ENCODE data around the gene TMEM151A.
"Not testable (repeated sequence)": the region's sequence is repeated elsewhere in the genome, so short reads cannot be mapped to it uniquely, and the experiment has no call there.

The TMEM151A gene

DNA sequence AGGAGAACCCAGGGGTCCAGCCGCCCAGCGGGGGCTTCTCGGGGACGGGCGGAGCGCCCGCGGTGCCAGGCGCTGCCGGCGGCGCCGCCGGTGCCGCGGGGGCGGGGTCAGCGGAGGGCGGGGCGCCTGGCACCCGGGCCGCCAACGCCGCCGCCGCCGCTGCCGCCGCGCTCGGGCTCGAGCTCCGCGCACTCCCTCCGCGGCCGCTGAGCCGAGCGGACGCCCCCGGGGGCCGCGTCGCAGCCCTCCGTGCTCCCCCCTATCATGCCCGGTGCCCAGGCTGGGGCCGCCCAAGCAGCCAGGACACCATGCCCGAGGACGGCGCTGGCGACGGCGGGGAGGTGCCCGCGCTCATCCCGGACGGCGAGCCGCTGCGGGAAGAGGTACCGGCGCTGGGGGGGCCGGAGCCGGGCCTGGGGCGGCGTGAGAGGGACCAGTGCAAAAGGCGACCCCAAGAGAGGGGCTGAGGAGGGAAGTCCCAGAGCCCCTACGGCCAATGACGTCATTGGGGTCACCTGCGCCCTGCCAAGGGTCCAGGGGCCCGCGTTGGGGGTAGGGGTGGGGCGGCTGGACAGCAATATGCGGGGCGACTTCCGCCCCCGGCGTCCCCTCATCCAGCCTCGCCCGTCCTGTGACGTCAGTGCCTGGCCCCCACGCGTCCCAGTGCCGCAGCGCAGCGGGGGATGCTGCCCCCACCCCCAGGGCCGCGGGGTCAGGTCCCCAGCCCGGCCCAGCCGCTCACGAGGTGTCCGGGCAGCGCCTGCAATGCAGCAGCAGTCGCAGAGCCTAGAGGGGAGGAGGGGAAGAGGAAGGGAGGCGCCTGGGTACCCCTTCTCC lies at the start of gene TMEM151A:
TMEM151A (plus strand) TSS at position 189 of the 837 bp plus-strand sequence; CDS start at position 309, 120 bp downstream.
- no peak for DNase-seq

DNA sequence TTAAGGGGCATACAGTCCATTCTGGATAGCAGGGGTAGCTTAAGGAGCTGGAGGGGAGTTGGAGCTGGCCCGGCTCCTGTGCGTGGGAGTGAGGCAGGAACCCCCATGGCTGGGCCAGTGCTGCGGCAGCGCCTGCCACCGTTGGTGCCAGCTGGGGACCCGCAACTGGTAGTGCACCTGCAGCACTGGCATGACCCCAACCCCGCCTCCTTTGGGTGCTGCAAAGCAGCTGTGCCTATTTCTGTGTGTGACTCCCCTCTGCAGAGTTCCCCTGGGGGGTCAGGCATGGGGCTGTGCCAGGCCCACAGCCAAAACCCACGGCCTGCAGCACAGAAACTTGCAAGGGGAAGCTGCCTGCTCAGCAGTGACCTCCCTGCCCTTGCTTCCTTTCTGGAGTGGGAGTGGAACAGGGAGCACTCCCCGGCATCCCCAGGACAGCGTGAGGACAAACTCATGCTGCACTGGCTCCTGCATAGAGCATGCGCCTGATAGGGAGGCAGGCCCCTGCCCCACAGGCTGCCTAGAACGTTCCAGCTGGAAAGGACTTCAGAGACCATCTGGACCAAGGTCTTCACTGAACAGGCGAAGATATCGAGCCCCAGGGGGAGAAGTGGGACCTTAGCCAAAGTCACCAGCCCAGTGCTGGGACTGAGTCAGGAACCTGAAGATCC lies 49.5 kb upstream of the TMEM151A start:
- no peak for DNase-seq

GRCh38 chr11:66243782-66244535 lies 47.7 kb upstream of the TMEM151A start:
- DNase-seq, result no peak

DNA sequence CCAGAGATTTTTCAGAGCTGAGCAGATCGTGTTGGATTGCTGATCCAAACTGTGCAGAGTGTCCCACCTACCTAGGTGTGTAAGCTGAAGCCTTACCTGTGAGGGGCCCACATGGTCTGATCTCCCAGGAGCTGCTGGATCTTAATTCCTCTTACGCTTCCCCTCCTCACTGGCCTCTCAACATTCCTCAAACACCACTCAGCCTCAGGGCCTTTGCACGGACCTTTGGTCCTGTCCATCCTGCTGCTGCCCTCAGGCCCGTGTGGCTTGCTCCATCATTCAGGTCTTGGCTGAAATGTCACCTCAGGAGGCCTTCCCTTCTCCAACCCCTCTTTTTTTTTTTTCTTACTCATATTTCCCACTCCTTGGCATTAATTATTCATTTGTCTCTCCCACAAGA lies 44.4 kb upstream of the TMEM151A start:
- DNase-seq, result no peak

GRCh38 chr11:66247801-66248200 lies 43.9 kb upstream of the TMEM151A start:
- DNase-seq, result no peak

- DNase-seq, result no peak
These were observed 42.8 kb upstream of the TMEM151A start for GRCh38 chr11:66248903-66249302.

DNA sequence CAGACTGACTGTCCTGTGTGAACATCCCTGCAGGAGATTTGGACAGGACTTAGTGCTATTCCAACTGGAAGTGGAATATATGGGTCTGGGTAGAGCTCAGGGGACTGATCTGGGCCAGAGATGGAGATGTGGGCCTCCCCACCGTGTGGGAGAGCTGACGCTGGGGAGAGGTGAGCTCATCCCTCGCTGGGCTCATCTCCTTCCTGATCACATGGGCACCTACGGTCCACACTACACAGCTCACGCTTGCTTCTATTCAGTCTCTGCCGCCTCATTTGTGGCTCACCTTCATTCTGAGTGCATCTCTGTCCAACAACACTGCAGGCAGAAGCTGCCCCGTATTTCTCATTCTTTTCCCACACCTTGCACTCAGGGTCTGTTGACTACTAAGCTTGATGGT lies 39.9 kb upstream of the TMEM151A start:
- DNase-seq, result no peak

- DNase-seq, result not testable (repeated sequence)
These were observed 38.6 kb upstream of the TMEM151A start for GRCh38 chr11:66253081-66253480.

DNA sequence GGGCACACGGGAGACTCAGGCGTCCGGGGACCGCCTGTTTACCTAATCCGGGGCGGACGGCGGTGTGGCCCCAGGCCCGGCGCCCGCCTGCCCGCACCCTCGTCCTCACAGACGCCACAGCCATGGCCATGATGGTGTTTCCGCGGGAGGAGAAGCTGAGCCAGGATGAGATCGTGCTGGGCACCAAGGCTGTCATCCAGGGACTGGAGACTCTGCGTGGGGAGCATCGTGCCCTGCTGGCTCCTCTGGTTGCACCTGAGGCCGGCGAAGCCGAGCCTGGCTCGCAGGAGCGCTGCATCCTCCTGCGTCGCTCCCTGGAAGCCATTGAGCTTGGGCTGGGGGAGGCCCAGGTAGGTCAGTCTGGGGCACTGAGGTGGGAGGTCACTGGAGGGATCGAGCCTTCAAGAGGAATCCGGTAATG lies 33.2 kb upstream of the TMEM151A start:
- DNase-seq, result no peak

DNA sequence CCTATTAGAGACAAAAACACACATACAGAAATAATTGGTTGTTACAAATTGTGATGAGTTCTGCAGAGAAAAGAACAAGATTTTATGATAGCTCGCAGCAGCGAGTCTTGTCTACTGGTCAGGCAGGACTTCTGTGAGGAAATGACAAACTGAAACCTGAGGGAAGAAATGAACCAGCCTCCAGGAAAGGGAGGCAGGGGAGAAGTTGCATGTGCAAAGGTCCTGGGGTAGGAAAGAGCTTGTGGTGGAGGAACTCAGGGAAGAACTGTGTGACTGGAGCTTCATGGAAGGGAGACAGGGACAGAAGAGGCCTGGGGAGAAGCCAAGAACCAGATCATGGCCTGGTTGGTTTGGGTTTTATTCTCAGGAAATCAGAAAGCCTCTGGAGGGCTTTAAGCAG lies 32.5 kb upstream of the TMEM151A start:
- no peak for DNase-seq

- DNase-seq, result no peak
These were observed 31.7 kb upstream of the TMEM151A start for GRCh38 chr11:66259956-66260355.

DNA sequence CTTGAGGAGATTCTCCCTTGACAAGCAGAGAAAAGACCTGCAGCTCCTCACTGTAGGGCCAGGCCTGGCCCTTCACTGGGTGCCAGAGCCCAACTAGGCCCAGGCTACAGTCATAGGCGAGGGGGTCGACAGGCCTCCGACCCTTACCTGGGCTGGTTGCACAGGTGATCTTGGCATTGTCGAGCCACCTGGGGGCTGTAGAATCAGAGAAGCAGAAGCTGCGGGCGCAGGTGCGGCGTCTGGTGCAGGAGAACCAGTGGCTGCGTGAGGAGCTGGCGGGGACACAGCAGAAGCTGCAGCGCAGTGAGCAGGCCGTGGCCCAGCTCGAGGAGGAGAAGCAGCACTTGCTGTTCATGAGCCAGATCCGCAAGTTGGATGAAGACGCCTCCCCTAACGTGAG lies 30.1 kb upstream of the TMEM151A start:
- no peak for DNase-seq

GRCh38 chr11:66262191-66262590 lies 29.5 kb upstream of the TMEM151A start:
- no peak for DNase-seq

DNA sequence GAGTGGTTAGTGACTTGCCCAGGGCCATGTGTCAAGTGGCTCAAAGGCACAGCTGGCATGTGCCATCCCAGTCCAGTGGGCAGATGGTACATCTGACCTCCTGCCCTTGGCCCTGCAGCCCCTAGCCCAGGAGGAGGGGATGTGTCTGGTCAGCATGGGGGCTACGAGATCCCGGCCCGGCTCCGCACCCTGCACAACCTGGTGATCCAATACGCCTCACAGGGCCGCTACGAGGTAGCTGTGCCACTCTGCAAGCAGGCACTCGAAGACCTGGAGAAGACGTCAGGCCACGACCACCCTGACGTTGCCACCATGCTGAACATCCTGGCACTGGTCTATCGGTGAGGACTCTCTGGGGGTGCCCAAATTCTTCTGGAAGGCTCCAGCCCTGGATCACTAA lies 29.0 kb upstream of the TMEM151A start:
- DNase-seq, result no peak

DNA sequence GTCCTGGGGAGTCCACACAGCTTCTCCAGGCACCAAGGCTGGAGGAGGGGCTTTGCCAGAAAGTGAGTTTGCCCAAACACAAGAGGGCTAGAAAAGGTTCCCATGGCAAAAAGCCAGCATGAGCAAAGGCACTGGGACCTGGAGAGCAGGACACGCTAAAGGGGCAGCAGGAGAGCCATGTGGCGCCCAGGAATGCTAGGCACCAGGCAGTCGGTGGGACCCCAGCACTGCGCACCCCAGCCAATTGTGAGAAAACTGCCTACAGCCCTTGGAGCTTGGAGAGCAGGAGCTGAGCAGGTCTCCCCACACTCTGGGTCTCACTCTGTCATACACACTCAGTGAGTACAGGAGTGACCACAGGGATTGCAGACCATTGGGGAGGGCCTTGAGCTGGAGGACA lies 28.5 kb upstream of the TMEM151A start:
- no peak for DNase-seq

DNA sequence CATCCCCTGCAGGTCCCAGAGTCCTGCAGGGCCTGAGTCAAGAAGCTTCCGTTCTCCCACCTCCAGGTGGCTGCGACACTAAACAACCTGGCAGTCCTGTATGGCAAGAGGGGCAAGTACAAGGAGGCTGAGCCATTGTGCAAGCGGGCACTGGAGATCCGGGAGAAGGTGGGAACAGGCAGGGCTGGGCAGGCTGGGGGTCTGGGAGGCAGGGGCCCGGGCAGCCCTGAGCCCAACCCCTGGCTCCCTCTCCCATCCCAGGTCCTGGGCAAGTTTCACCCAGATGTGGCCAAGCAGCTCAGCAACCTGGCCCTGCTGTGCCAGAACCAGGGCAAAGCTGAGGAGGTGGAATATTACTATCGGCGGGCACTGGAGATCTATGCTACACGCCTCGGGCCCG lies 27.9 kb upstream of the TMEM151A start:
- DNase-seq, result no peak

- DNase-seq, result no peak
These were observed 27.3 kb upstream of the TMEM151A start for GRCh38 chr11:66264383-66264782.

DNA sequence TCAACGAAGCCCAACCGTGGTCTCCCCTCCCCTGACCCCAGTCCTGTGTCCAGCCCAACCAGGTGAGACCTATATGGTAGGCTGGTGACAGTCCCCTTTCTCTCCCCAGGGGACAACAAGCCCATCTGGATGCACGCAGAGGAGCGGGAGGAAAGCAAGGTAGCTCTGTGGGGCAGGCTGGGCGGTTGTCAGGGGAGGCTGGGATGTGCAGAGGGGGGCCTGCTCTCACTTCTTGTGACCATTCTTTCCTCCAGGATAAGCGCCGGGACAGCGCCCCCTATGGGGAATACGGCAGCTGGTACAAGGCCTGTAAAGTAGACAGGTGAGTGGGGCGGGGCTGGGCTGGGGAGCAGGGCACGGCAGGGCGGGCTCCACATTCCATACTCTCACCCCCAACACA lies 26.8 kb upstream of the TMEM151A start:
- no peak for DNase-seq

GRCh38 chr11:66265531-66266377 lies 25.9 kb upstream of the TMEM151A start:
- DNase-seq, result no peak

DNA sequence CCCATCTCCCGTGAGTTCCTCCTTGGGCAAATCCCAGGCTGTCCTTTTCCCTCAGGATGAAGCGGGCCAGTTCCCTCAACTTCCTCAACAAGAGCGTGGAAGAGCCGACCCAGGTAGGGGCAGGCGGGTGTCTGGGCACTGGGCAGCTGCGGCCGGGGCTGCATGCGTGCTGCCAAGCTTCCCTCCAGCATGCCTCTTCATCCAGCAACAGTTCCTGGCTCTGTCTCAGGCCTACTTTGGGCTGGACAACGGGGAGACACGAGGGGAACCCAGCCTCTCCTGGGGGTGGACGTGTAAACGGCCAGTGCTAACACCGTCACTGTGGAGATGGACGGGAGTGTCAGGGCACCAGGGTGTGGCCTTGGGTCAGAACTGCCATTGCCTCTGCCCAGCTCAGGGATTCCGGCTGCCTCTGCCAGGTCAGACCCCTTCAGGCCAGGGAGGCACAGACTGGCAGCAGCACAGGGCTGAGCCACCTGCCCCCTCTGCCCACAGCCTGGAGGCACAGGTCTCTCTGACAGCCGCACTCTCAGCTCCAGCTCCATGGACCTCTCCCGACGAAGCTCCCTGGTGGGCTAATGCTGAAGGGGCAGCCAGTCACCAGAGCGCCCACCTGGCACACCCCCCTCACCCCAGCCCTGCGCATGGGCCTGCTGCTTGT lies 25.2 kb upstream of the TMEM151A start:
- DNase-seq, result no peak

DNA sequence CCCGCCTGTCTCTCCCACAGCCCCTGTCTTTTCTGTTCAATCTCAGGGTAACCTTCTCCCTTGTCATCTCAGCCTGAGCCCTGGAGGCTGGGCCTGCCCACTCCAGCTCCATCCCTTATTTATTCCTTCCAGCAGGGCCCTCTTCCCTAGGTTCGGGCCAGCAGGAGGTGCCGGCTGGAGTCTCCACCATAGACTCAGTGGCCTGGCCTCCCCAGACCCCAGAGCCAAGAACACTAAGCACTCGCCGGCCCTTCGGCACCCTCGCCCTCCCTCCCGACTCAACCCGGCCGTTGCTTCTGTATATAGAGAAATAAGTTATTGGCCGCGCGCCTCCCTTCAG lies 24.7 kb upstream of the TMEM151A start:
- DNase-seq, result no peak

Measured in NCI-H2107 (cell line).